Limb (tissue), 2 donors: ENCODE results near the gene SUFU.

ENCODE experiments used
- DNase-seq, 2 donors: peaks; one replicate each; pipeline ENCODE4 v3.0.0-alpha.2; 2016; ENCODE audit errors: extremely low spot score in 2 of 2

The SUFU gene

GRCh38 chr10:102669206-102670064 lies 165.7 kb downstream of the SUFU start:
- DNase-seq: peak in 1 of 2 donors; percentile 34

GRCh38 chr10:102670065-102670670 lies 166.4 kb downstream of the SUFU start:
- DNase-seq: no peak

DNA sequence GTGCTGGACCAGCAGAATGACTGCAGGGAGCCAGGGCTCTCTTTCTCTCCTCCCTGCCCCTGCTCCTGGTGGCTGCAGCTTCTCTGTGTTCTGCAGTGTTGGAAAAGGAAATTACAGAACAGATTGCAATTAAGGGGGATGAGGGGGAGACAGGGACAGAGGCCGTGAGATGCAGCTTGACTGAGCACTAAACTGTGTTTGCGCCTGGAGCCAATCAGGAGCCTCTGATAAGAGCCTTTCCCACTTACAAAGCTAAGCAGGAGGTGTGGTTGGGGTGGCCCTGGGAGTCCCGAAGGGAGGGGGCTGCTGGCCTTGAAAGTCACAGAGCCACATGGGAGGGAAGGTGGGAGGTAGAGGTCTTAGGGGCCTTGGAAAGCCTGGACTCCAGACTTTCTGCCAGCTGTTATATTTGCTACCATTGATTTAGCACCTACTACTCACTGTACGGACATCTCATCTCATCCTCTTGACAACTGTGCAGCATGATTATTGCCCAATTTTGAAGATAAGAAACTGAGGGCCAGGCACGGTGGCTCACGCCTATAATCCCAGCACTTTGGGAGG lies 167.2 kb downstream of the SUFU start:
- no peak for DNase-seq

DNA sequence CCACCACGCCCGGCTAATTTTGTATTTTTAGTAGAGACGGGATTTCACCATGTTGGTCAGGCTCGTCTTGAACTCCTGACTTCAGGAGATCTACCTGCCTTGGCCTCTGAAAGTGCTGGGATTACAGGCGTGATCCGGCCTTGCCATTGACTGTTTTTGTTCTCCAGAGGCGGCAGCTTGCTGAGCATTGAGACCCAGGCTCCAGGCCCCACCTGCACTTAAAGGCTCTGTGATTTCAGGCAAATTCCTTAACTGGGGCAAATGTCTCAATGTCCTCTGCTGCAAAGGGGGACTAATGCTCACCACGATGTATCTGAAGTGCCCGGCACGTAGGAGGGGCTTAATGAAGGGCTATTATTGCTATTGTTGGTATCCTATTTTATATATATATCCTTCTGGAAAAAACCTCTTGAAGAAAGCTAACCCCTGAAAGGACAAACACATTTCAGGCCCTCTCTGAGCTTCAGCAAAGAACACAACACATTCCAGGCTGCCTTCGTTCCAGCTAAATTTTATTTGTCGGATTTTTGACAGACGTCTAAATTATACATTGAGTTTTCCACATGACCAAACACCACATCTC lies 169.6 kb downstream of the SUFU start:
- DNase-seq: no peak

DNA sequence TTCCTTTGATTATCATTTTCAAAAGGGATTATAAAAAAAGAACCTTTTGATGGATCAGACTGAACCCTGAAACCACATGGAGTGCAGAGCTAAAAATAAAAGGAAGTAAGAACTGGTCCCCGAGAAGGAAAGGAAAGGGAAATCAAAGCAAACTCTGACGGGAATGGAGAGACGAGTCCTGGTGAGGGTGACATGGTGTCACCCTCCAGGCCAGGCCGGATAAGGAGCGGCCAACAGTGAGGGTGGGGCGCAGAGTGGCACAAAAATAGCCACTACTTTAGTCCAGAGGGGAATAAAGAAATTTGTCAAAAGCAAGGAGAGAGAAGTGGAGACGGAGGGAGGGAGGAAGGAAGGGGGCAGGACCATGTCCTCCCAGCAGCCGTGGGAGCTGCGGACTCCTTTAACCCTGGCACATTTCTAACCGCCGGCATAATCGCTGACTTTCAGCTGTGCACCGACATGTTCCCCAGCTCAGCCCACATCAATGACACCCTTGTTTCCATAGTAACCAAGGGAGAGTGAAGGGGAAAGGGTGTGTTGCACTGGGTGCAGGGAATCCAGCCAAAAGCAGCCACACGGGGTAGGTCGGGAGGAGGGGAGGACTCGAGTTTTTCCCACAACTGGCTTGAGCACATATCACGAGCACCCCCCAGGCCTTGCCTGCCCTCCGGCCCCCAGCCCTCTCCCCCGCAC lies 170.2 kb downstream of the SUFU start:
- DNase-seq: peak; percentile 69 to 71

DNA sequence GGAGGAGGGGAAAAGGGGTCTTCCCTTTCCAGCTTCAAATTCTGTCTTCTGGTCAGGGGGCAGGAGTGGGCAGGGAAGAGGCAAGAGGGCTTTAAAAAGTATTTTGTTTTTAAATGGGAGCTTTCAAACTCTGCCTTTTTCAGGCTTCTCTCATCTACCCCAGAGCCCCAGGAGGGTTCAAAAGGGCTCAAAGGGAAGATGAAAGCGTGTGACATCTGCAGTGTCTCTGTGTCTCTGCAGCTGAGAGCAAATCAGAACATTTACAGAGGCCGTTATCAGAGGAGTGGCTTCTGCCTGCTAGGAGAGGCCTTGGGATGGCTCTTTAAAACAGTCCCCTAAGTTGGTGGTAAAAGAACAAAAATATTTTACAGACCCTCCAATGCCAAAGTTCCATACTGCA lies 170.8 kb downstream of the SUFU start:
- DNase-seq: no peak

GRCh38 chr10:102675011-102675665 lies 171.4 kb downstream of the SUFU start:
- DNase-seq: peak in 1 of 2 donors; percentile 46

- peak in 1 of 2 donors; percentile 31 for DNase-seq
These were observed 172.1 kb downstream of the SUFU start for GRCh38 chr10:102675666-102676533.

GRCh38 chr10:102676534-102677315 lies 173.0 kb downstream of the SUFU start:
- DNase-seq: no peak

DNA sequence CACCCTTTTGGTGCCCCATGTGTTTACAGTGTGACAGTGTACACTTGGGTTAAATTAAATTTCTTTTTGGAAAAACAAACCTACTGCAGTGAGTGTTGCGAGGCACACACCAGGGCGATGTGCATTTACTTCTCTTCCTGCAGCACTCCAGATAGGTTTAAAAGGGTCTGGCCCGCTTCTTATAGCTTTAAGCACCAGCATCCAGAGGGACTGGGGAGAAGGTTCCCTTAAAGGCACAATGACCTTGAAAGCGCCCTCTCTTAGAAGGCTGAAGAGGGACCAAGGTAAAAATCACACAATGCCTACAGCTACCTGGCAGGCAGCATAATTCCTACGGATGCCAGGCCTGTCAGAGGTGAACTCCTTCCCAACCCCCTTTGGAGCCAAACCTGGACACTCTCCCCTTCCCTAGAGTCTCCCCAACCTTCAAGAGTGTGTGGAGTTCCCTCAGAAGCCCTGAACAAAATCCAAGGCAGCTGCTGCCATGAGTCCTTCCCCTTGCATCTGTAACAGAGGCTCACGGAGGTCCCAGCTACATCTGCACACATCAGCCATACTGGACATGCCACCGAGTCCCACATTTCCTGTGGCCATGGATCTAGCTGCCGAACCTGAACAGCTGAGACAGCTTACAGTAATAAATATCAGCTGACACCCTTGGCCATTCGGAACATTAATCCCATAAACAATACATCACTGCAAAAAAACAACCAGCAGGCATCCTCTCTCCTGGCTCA lies 173.7 kb downstream of the SUFU start:
- no peak for DNase-seq

DNA sequence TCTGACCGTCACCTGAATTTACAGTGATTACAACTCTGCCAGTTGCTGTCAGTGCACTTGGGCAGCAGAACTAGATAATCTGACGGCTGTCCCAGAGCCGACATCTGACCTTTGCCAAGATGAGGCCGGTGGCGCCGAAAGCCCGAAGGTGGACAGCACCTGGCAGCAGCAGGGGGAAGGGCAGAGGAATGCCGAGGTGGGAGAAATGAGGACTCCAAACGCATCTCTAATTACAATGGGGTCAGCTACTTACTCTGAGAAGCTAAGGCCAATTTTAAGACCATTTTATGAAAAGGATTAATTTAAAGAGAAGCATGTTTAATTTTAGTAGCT lies 174.3 kb downstream of the SUFU start:
- DNase-seq: no peak

- DNase-seq: peak; percentile 59 to 79
These were observed 175.1 kb downstream of the SUFU start for GRCh38 chr10:102678842-102679289.

GRCh38 chr10:102679596-102679995 lies 175.8 kb downstream of the SUFU start:
- no peak for DNase-seq

DNA sequence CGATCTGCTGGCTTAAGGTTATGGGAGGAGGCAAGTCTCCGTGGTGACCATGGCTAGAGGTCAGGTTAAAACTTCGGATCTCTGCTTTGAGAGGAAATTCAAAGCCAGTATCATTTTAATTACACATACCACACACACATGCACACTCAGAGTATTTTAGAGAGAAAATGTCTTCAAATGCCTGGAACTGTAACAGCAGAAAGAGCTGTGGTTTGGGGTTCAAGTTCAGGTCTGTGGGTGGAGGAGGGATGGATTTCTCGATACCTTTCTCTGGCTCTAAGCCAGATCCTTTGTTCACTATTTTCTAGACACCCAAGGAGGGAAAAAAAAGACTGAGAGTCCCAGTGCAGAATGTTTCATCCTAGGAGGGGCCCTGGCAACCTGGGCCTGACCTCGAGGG lies 177.9 kb downstream of the SUFU start:
- DNase-seq: no peak

GRCh38 chr10:102682416-102682815 lies 178.6 kb downstream of the SUFU start:
- no peak for DNase-seq

GRCh38 chr10:102682981-102683380 lies 179.2 kb downstream of the SUFU start:
- DNase-seq: no peak
